ENCODE measurements around the gene CCDC33. TPM values are rescaled to one million over a fixed set of nuclear protein-coding genes. Genes with fewer than 3 reads are reported as not detected.

CCDC33 gene
- total and polyA plus RNA-seq, 2 experiments from 2014 or later: 0.63 to 0.86 TPM

DNA sequence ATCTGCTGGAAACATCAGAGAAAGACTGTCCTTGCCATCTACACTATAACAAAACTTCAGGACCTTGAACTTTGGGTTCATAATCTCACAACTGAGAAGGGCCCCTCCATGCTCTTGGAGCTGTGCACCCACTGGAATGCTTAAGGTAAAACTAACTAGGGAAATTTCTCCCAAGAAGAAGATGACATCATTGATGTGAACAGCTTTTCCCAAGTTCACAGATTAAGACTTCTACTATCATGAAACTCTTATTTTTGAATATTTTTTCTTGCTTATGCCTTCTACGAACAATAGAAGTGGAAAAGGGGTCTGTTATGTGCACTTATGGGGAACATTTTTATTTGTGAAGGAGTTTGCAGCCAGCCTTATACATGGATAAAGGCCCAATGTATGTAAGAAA, 126.4 kb downstream of the CCDC33 start:
- Histone ChIP-seq H2AFZ (no peak overlapping the region), H3K27ac (no peak overlapping the region), H3K79me2 (no peaks in the 10 kb centered on the region), H3K4me3 (no peak overlapping the region), H4K20me1 (ENCODE audit: insufficient read depth, poor library complexity, severe bottlenecking) (no peaks in the 10 kb centered on the region), H3K4me1 (ENCODE audit: insufficient read depth) (no peaks in the 10 kb centered on the region), H3K4me2 (no peak overlapping the region), H3K9me2 (replicated peaks; ENCODE audit: insufficient read depth) (no peaks in the 10 kb centered on the region), H3K9me3 (ENCODE audit: low read depth) (no peaks in the 10 kb centered on the region), H3K36me3 (replicated peaks; ENCODE audit: insufficient read depth, low read depth) (no peaks in the 10 kb centered on the region), H3K27me3 (peaks cover 3% of the 10 kb centered on the region)
- DNase-seq (ENCODE audit: low spot score): no peak
- TF ChIP-seq EZH2 (IDR thresholded peaks at IDR 0.05; ENCODE audit: borderline replicate concordance) (no peak), EZH2phosphoT487 (IDR thresholded peaks at IDR 0.05; ENCODE audit: low read depth, severe bottlenecking, unreplicated experiment) (no peak)
- TF ChIP-seq, protein P1, sequence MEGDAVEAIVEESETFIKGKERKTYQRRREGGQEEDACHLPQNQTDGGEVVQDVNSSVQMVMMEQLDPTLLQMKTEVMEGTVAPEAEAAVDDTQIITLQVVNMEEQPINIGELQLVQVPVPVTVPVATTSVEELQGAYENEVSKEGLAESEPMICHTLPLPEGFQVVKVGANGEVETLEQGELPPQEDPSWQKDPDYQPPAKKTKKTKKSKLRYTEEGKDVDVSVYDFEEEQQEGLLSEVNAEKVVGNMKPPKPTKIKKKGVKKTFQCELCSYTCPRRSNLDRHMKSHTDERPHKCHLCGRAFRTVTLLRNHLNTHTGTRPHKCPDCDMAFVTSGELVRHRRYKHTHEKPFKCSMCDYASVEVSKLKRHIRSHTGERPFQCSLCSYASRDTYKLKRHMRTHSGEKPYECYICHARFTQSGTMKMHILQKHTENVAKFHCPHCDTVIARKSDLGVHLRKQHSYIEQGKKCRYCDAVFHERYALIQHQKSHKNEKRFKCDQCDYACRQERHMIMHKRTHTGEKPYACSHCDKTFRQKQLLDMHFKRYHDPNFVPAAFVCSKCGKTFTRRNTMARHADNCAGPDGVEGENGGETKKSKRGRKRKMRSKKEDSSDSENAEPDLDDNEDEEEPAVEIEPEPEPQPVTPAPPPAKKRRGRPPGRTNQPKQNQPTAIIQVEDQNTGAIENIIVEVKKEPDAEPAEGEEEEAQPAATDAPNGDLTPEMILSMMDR (IDR thresholded peaks at IDR 0.05; ENCODE audit: poor library complexity): no peak
- 90% methylated on average over 1 of the region's 1 CpG for WGBS (ENCODE audit: low lambda C conversion rate, missing lambda C conversion rate)

DNA sequence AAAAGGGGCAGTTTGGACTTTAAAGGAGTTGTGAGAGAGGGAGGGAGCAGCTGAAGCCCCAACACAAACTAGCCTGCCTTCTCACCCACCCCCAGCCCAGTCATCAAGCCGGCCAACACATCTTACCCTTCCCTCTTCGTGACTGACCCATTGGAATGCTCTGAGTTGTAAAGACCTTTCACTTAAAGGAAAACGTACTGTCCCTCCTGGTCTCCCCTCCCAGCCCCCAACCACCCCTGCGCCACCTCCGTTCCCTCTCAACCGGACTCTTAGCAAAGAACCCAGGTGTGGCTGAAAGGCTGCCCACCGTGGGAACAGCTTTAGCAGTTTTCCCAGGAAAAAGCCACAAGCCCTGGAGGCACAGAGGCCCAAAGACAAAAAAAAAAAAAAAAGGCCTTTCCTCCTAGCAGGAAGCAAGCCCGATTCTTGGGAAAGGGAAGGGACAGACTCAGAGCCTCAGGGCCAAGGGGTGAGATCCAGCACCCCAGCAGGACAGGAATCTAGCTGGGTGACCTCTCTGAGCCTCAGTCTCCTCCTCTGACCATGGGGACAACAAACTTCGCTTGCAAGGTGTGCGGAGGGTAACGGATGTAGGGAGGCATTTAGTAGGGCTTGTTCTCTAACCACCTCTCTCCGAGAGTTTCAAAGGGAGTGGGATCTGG, 128.9 kb downstream of the CCDC33 start:
- WGBS (ENCODE audit: low lambda C conversion rate, missing lambda C conversion rate): 65% methylated on average over 9 of the region's 12 CpGs
- DNase-seq (ENCODE audit: low spot score): no peak
- no peaks in the 10 kb centered on the region for H3K9me2 ChIP-seq (replicated peaks; ENCODE audit: insufficient read depth)

DNA sequence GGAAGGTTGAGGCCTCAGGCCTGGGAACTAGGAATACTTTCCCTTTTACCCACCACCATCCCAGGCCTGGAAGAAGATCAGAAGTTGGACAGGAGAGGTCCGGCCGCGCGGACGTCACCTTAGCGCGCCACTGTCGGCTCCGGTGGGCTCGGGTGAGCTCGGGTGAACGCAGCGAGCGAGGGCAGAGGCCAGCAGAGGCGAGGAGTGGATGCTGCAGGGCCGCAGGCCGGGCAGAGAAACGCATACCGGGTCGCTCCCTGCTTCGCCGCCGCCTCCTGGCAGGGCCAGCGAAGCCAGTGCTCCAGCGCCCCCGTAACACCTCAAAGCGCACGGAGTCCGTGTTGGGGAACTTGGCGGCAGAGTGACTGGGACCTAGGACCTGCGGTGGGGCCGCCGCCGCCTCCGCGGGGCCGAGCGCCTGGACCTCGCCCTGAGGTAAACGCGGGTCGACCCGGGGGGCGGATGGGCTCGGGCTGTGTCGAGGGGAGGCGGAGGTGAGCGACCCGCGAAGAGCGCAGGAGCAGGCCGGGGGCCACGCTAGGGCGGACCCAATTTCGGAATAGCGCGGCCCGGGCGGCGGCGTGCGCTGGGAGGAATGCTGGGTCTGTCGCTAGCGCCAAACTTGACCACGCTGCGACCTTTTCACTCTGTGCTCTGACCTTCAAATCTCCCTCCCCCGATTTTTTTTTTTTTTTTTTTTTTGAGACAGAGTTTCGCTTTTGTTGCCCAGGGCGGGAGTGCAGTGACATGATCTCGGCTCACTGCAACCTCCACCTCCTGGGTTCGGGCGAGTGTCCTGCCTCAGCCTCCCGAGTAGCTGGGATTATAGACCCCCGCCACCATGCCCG, 129.7 kb downstream of the CCDC33 start:
- Histone ChIP-seq H3K27me3 (peaks cover 3% of the 10 kb centered on the region), H3K4me3 (peak overlapping the region; percentile 87), H4K20me1 (ENCODE audit: insufficient read depth, poor library complexity, severe bottlenecking) (no peaks in the 10 kb centered on the region), H3K9me2 (replicated peaks; ENCODE audit: insufficient read depth) (no peaks in the 10 kb centered on the region), H3K79me2 (no peaks in the 10 kb centered on the region), H3K27ac (peak overlapping the region; percentile 54), H3K4me1 (ENCODE audit: insufficient read depth) (no peaks in the 10 kb centered on the region), H3K9me3 (ENCODE audit: low read depth) (no peaks in the 10 kb centered on the region), H2AFZ (peak overlapping the region; percentile 98), H3K4me2 (peak overlapping the region; percentile 99), H3K36me3 (replicated peaks; ENCODE audit: insufficient read depth, low read depth) (no peaks in the 10 kb centered on the region)
- peak; percentile 79 for DNase-seq (ENCODE audit: low spot score)
- WGBS (ENCODE audit: low lambda C conversion rate, missing lambda C conversion rate): 11% methylated on average over 68 of the region's 75 CpGs
- TF ChIP-seq EZH2phosphoT487 (IDR thresholded peaks at IDR 0.05; ENCODE audit: low read depth, severe bottlenecking, unreplicated experiment): no peak
- peak; percentile 41 for TF ChIP-seq EZH2 (IDR thresholded peaks at IDR 0.05; ENCODE audit: borderline replicate concordance)

More for the DNA sequence above, 128.9 kb downstream of the CCDC33 start:
- Histone ChIP-seq H3K36me3 (replicated peaks; ENCODE audit: insufficient read depth, low read depth) (no peaks in the 10 kb centered on the region), H3K9me3 (ENCODE audit: low read depth) (no peaks in the 10 kb centered on the region), H3K27me3 (peaks cover 3% of the 10 kb centered on the region), H3K27ac (no peak overlapping the region), H3K79me2 (no peaks in the 10 kb centered on the region), H2AFZ (peak overlapping the region; percentile 98), H3K4me3 (no peak overlapping the region), H4K20me1 (ENCODE audit: insufficient read depth, poor library complexity, severe bottlenecking) (no peaks in the 10 kb centered on the region), H3K4me1 (ENCODE audit: insufficient read depth) (no peaks in the 10 kb centered on the region), H3K4me2 (peak overlapping the region; percentile 99)
- TF ChIP-seq, protein P1 (IDR thresholded peaks at IDR 0.05; ENCODE audit: poor library complexity): no peak
- no peak for TF ChIP-seq EZH2phosphoT487 (IDR thresholded peaks at IDR 0.05; ENCODE audit: low read depth, severe bottlenecking, unreplicated experiment)
- no peak for TF ChIP-seq EZH2 (IDR thresholded peaks at IDR 0.05; ENCODE audit: borderline replicate concordance)
